HCEC 1CT (cell line): ENCODE data around the gene AMN1.
"Not testable (repeated sequence)": the region's sequence is repeated elsewhere in the genome, so short reads cannot be mapped to it uniquely, and the experiment has no call there.

Experiments used
- DNase-seq: peaks from one replicate; pipeline ENCODE4 v3.0.0-alpha.2; 2017

The AMN1 gene

DNA sequence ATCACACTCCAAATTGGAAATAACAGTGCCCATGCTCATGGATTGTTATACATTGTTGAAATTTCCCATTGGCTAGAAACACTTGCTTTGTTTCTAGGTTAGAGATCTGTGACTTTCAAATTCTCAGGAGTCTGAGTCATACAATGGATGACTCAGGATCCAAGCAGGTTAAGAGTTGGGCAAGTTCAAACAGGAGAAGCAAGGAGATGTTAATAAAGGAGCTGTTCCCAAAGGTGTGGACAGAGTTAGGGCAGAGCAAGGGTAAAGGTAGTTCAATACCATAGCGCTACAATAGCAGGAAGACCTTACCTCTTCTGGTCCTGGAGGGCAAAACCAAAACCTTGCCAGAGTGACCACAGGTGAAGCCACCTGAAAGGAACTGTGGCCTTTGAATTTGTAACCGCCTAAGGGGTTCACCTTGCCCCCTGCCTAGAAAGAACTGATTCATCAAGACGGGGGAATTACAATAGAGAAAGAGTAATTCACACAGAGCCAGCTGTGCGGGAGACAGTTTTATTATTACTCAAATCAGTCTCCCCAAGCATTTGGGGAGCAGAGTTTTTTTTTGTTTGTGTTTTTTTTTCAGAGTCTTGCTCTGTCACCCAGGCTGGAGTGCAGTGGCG is 4.2 kb upstream of the AMN1 start:
- peak; percentile 74 for DNase-seq

DNA sequence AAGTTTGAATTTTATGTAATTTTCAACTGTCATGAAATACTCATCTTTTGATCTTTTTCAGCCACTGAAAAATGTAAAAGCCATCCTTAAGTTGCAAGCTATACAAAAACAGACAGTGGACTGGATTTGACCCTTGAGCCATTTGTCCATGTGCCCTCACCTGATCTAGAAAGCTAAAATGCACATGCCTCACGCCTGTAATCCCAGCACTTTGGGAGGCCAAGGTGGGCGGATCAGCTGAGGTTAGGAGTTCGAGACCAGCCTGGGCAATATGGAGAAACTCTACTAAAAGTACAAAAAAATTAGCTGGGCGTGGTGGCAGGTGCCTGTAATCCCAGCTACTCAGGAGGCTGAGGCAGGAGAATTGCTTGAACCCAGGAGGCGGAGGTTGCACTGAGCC is 2.4 kb upstream of the AMN1 start:
- not testable (repeated sequence) for DNase-seq

DNA sequence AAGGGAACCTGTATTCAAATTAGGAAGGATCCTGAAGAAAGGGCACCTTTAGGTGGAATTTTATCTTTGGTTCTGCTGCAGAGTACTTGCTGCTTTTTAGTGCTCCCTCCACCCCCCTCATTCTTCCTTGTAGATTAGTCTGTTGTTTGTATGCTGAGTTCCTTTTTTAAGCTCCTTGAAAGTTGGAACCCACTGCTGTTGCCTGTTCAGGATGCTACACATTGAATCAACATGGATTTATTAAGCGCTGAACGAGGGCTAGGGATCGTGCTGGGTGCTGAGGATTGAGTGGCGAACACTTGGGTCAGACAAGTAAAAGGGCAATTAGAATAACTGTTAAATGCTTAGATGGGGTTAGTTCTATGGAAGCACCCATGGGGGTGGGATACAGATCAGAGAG is 884 bp upstream of the AMN1 start:
- DNase-seq = no peak

DNA sequence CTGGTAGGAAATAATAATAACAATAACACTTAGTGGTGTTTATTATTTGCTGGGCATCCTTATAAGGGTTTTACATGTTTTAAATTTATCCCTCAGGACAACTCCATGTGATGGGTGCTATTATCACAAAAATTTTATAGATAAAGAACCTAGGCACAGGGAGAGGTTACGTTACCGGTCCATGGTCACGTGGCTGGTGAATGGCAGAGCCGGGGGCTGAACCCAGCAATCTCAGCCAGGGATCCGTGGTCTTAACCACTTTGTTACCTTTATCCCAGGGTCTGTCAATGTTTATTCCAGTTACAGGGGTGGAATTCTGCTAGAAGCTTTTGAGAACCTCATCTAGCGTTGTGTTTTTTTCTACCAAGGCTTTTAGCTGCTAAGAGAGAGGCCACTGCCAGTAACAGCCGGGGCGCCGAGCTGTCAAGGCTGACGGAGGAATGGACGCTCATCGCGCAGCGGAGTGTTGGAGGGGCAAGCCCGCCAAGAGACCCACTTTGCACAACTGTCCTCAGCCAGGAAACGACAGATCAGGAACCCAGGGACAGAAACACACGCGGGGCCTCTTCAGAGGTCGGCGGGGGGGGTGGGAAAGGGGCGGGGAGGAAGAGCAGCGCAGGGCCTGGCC is 418 bp downstream of the AMN1 start:
- no peak for DNase-seq

DNA sequence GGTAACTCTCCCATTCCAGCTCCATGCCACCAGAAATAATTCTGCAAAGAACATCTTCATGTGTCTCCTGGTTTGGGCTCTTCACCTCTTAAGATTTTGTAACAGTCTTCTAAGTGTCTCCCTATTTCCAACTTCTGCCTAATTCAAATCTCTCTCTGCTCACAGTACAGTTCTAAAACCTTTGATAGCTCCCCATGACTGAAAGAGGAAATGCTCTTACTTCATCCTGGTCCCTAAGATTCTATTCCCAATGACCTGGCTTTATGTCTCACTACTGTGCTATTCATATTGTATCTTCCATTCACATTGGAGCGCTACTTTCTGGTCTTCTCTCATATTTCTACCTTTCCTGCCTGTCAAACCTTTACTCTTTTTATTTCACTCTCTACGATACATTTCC is 1.6 kb downstream of the AMN1 start:
- DNase-seq = no peak

DNA sequence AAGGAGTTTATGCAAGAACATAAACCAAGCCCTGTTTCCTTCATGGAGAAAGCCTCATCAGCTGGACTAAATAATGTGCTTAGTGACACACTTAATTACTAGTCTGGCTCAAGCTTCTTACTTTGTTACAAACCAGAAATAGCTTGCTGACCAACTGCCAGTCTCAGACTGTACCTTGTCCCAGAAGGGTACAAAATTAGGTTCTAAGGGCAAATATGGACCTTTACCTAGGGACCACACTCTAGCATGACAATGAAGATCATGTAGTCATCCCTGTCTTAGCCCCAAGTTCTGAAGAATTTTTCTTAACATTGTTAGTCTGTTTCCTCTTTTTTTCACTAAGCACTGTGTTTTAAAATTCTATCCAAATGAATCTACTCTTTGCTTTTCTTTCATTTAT is 2.2 kb downstream of the AMN1 start:
- DNase-seq = no peak

DNA sequence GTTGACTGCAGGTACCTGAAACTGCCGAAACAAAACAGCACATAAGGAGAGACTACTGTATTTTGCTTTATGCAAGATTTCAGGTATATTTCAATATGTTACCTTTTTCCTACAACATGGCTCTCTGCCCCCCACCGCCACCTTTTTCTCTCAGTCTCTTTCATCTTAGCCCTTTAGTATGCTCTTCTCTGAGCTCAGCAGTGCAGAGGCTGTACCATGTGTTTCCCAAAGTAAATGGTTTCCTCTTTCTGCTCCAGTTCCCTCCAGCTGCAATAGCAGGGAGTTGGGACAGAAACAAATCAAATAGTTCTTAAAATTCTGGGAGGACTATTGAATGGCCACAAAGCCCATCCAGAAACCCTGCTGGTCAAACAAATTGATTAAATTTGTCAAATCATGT is 4.3 kb downstream of the AMN1 start:
- DNase-seq = no peak

DNA sequence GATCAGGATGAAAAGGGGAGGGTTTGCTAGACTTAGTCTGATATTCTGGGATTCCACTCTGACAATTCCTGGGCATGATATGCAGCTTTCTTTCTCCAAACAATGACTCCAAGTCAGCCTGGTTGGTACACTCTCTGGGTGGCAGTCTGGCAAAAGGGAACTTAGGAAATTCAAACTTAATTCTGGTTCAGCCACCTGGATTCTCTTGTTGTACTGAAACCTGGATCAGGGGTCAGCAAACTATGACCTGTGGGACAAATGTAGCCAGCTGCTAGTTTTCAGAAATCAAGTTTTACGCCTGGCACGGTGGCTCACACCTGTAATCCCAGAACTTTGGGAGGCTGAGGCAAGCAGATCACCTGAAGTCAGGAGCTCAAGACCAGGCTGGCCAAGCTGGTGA is 6.2 kb downstream of the AMN1 start:
- DNase-seq = no peak

DNA sequence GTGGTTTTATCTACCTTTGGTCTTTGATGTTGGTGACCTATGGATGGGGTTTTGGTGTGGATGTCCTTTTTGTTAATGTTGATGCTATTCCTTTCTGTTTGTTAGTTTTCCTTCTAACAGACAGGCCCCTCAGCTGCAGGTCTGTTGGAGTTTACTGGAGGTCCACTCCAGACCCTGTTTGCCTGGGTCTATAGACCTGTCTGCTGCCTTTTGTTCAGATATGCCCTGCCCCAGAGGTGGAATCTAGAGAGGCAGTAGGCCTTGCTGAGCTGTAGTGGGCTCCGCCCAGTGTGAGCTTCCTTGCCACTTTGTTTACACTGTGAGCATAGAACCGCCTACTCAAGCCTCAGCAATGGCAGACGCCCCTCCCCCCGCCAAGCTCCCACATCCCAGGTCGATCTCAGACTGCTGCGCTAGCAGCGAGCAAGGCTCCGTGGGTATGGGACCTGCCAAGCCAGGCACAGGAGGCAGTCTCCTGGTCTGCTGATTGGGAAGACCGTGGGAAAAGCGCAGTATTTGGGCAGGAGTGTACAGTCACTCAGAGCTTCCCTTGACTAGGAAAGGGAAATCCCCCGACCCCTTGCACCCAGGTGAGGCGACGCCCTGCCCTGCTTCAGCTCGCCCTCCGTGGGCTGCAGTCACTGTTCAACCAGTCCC is 10.2 kb downstream of the AMN1 start:
- DNase-seq = not testable (repeated sequence)

DNA sequence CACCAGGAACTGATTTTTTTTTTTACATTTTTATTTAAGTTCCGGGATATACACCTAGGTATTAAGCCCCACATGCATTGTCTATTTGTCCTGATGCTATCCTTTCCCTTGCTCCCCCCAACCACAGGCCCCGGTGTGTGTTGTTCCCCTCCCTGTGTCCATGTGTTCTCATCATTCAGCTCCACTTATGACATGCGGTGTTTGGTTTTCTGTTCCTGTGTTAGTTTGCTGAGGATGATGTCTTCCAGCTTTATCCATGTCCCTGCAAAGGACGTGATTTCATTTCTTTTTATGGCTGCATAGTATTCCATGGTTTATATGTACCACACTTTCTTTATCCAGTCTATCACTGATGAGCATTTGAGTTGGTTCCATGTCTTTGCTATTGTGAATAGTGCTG is 11.8 kb downstream of the AMN1 start:
- not testable (repeated sequence) for DNase-seq

DNA sequence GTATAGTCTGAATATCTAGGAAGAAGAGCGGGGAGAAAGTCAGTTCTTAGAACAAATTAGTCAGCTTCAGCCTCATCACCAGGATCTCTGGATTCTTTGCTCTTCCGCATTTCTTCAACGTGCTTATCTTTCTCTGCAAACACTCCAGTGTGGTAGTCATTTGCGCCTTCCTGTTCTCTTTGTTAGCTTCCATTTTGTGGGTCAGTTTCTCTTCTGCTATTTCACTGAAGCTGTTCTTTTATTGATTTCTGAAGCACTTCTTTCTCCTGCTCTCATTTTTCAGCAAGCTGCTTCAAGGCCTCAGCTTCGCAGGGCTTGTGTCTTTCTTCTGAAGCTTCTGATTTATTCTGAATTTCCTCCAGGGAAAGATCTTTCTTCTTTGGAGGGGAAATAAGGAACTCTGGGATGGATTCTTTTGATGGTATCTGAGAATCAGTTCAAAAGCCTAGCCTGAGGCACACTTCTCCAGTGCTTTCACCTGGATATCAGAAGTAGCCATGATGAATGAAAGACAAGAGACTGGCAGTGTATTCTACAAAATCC is 13.5 kb downstream of the AMN1 start:
- no peak for DNase-seq

DNA sequence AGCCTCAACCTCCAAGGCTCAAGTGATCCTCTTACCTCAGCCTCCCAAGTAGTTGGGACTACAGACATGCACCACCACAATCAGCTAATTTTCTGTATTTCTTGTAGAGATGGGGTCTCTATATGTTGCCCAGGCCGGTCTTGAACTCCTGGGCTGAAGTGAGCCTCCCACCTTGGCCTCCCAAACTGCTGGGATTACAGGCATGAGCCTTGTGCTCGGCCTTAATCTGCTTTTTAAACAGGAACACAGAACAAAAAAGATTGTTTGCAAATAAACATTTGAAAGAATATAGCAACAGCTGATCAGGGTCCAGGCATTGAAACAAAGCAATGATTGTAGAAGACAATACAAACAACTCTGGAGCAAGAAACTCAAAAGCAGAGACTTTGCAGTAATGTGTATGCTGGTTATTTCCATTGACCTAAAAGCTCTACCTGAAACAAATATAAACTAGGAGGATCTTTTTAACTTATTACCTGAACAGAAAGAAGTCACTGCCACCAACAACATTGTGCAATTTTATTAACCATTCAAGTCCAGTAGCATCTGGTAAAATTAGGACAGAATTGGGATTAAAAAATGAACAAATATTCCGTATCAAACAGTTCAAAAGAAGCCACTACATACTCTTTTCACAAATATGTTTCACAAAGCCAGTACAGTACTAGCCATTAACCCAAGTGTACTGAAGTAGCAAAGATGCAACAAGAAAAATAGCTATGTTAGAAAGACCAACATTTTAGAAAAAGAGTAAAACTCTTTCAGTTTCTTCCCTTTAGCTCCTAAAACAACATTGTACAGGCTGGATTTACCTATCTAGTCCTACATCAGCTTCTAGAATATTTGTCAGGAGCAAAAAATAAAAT is 14.2 kb downstream of the AMN1 start:
- no peak for DNase-seq

DNA sequence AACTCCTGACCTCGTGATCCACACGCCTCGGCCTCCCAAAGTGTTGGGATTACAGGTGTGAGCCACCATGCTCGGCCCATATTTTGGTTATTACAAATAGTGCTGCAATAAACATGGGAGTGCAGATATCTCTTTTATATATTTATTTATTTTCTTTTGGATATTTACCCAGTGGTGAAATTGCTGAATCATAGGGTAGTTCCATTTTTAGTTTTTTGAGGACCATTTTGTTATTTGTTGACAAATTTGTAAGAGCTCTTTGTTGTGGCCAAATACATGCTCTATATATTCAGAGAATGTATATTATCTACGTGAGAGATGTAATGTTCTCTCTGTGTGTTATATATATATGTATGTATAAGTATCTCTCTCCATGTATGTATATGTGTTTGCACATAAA is 15.9 kb downstream of the AMN1 start:
- DNase-seq = no peak

DNA sequence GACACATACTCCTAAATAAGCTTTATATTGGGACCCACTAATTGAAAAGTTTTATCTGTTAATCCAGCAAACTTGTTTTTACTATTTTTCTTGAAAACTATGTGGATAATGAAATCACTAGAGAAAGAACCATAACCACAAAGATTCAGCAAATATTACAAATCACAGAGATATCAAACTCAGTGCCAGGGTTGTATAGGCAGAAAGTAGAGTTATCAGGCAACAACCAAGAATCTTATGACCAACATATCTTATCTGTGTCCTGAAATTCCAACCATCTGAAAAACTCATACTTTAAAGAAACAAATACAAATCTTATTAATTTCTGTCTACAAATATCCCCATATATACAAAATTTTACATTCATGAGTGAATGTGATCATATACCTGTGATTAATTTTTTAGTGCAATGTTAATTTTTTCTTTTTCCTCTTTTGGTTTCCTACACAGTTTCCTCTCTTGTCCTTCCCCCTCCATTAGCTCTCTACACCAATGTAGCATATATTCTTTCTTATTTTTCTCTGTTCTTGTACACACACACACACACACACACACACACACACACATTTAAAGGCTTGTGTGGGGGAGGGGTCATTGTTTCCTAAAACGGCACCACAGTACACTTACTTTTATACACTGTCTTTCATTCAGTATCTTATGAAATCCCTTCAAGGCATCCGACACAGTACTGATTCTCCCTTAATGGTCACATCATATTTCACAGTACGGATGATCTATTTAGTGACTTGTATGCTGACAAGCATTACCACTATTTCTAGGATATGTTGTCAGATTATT is 18.6 kb downstream of the AMN1 start:
- DNase-seq = no peak

DNA sequence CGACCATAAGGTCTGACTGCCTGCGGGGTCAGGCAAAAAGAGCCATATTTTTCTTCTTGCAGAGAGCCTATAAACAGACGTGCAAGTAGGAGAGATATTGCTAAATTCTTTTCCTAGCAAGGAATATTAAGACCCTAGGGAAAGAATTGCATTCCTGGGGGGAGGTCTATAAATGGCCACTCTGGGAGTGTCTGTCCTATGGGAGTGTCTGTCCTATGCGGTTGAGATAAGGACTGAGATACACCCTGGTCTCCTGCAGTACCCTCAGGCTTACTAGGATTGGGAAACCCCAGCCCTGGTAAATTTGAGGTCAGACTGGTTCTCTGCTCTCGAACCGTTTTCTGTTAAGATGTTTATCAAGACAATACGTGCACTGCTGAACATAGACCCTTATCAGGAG is 20.7 kb downstream of the AMN1 start:
- DNase-seq = not testable (repeated sequence)

DNA sequence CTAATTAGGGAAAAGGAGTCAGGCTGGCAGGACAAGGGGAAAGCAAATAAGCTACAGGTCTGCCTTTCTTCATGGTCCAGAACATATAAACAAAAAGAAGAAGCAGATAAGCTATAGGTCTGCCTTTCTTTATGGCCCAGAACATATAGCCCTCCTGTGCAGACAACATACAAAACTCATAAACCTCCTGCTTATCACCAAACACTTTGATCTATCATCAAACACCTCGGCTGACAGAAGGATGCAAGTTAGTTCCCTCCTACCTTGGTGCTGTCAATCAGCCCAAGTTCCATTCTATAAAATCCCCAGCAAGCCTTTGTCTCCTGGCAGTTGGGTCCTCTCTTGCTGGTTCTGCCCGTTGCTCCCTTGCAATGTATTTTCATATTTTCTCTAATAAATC is 23.2 kb downstream of the AMN1 start:
- no peak for DNase-seq

DNA sequence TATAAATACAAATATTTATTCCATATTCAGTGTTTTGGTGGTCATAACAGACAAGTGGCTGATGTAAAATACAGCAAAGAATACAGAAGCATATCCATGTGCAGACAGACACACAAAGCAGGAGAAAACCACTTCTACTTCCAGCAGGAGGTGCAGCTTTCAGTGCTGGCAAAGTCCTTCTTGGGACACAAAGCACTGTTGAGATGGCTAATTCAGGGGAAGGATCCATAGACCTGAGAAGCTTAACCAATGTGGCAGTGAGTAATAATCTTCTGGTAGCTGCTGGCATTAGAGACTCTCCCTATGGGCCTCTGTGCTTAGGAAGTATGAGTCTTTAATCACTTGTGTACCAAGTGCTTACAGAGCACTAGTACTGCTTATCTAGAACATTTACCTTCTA is 26.8 kb downstream of the AMN1 start:
- peak; percentile 5 for DNase-seq

DNA sequence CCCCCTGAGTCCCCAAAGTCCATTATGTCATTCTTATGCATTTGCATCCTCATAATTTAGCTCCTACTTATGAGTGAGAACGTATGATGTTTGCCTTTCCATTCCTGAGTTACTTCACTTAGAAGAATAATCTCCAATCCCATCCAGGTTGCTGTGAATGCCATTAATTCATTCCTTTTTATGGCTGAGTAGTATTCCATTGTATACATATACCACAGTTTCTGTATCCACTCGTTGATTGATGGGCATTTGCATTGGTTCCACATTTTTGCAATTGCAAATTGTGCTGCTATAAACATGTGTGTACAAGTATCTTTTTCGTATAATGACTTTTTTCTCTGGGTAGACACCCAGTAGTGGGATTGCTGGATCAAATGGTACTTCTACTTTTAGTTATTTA is 38.9 kb downstream of the AMN1 start:
- DNase-seq = not testable (repeated sequence)

DNA sequence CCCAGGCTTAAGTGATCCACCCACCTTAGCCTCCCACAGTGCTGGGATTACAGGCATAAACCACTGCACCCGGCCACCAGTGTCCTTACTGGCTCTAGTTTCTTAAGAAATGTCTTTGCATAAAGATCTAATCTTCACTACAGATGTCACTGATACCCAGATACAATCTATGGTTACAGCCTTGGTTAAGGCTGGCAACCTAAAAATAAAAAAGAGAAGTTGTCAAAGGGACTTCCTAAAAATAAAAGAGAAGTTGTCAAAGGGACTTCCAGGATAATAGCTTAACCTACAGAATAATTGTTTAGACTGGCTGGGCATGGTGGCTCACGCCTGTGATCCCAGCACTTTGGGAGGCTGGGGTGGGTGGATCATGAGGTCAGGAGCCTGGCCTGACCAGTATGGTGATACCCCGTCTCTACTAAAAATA is 41.7 kb downstream of the AMN1 start:
- no peak for DNase-seq

DNA sequence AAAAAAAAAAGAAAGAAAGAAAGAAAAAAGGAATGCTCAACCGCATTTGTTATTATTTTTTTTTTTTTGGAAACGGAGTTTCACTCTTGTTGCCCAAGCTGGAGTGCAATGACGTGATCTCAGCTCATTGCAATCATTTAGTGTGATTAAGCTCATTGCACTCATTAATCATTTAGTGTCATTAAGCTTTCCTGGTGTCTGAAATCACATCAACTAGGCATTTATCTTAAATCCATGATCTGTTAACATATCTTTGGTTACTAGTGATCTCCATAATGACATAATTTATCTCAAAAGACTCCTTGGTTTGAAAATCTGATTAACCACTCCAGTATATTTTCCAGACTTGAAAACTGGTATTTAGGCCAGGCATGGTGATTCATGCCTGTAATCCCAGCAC is 43.0 kb downstream of the AMN1 start:
- DNase-seq = no peak

DNA sequence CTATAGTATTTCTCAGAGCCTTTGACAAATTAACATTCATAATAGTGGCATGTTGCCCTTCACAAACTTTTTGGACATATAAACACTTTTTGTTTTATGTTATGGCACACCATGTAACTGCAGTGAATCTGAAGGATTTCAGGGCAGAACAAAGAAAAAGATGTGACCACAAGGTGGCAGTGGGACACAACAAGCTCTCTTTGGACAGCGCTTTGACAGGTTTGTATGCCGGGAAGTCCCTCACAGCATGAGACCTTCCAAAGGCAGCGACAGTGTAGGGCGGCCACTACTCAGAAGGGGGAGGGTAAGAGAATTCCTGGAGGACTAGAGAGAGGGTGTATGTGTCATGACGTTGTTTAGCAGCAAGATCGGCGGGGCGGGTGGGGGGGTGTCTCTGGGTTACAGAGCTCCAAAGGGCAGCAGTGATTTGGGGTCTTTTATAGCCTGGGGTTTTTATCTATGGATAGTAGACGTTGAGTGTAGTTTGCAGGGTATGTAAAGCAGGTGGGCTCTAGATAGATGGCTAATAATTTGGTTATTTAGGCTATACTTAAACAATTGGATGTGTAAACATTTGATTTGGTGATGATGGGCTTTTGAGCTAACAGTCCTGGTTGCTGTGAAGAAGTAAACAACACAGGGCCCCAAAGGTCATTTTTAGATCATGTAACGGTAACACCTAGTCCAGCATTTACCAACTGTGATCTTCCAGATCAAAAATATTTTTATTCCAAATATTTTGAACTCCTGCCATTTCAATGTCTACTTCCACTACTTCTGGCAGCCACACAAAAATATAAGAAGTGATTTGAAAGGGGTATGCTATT is 46.5 kb downstream of the AMN1 start:
- peak; percentile 59 for DNase-seq

DNA sequence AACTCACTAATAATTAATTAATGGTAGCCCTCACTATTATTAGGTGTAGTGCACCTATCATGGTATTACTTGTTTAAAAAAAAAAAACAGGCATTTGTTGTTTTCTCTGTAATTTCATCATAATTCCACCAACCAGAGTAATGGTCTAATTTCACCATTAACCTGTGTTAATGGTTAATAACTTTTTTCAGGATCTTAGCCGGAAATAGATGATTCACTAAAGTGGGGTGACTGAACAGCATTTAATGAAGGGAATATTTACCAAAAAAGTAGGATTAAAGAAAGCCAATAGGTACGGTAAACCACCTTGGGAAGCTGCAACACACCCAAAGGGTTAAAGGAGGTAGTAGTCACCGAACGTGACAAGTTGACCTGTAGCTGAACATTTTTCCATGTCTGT is 56.3 kb downstream of the AMN1 start:
- DNase-seq = no peak
